Stimulated activated CD4-positive, alpha-beta T cell treated with anti-CD3 and anti-CD28 coated beads, Interleukin-15, amount 100 ng/mL, for 24 hours (primary cell): ENCODE data around the gene SLC50A1.
"Not testable (repeated sequence)": the region's sequence is repeated elsewhere in the genome, so short reads cannot be mapped to it uniquely, and the experiment has no call there.

Experiments
- DNase-seq: peaks from one replicate; pipeline ENCODE4 v3.0.0-alpha.2; 2020

SLC50A1 gene

DNA sequence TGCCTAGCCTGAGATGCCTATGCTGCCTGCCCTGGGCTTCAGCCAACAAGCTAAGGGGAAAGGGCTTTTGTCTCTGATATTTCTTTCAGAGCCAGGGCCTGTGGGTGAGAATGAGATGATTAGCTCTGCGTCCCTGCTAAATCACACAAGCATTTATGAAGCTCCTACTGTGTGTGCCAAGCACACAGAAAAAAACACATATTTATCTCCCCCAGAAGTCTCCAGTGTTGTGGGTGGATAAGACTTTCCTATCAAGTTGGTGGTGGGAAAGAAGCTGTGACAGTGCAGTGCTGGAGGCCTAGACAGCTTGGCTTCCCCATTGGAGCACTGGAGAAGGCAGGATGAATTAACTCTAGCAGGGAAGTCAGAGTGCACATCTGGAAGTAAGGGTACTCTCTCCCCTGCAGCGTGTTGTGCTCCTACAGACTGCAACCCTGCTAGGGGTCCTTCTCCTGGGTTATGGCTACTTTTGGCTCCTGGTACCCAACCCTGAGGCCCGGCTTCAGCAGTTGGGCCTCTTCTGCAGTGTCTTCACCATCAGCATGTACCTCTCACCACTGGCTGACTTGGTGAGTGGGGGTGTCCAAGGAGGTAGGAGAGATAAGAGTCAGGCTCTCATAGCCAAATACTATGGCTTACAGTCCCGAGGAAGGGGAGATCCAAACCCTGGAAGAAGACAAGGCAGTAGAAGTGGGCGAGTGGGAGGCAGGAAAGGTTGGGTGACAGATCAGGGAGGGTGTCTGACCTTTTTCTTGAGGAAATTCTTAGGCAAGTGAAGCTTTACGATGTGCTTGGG lies 1.7 kb downstream of the SLC50A1 start:
- no peak for DNase-seq

DNA sequence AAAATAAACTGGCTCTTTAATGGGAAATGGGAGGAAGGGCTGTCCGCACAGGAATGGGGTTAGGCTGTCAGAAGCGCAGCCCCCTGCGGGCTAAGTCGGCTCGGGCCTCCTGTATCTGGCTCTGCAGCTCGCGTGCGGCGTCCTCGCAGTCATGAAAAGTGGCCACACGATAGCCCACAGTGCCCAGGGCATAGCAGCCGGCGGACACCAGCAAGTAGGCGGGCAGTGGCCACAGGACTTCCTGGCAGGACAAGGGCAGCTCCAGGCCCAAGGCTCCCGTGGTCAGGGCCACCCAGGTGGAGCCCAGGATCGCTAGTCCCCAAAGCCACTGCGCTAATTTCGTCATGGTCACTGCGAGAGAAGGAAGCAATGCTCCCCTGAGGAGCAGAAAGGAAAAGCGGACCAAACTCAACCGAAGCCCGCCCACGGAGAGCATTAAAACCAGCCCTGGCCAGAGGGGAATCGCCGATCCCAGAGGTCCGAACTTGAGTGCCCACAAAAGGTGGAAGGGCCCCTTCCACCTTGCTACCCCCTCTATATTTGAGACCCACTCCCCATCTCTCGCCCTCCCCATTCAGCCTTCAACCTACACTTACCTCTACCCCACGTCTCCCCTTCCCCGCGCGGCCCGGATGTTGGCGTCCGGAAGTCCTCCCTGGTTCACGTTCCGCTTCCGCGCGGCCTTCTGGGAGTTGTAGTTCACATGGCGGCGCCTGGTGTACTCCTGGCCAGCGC lies 4.4 kb downstream of the SLC50A1 start, which contains the start of gene DPM3:
DPM3 (minus strand) TSS at position 637 of the 735 bp plus-strand sequence; CDS start at position 346, 291 bp downstream.
- DNase-seq = peak; percentile 96

DNA sequence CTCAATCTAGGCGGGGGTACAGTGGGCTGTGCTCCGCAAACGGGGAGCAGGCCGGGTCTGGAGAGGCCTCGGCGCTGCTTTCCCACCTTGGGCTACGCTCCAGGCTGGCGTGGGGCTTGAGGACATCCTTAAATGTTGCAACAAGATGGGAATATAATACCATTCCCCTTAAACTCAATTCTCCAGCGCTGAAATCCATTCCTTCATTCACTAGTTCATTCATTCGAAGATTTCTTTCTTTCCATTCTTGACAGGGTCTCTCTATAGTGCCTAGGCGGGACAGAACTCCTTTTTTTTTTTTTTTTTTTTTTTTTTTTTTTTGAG lies 4.9 kb downstream of the SLC50A1 start:
- DNase-seq = no peak

DNA sequence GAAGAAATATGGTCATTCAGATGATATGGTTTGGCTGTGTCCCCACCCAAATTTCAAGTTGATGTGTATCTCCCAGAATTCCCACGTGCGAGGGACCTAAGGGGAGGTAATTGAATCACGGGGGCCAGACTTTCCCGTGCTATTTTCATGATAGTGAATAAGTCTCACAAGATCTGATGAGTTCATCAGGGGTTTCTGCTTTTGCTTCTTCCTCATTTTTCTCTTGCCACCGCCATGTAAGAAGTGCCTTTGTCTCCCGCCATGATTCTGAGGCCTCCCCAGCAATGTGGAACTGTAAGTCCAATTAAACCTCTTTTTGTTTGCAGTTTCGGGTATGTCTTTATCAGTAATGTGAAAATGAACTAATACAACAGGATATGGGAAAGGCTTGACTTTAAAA lies 6.1 kb downstream of the SLC50A1 start:
- no peak for DNase-seq

DNA sequence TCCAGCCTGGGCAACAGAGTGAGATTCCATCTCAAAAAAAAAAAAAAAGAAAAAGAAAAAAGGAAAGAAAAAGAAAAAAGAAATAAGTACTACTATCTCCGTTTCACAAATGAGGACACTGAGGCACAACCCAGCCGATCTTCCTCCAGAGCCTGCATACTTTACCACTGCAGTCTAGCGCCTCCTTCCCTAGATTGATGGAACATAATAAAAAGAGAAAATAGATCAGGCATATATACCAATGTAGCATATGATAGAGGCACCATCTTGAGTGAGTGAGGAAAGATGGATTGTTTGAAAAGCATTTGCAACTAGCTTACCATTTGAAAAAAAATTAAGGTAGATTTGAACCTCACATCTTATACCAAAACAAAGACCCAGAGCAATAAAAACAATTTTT lies 9.8 kb downstream of the SLC50A1 start:
- DNase-seq = no peak

DNA sequence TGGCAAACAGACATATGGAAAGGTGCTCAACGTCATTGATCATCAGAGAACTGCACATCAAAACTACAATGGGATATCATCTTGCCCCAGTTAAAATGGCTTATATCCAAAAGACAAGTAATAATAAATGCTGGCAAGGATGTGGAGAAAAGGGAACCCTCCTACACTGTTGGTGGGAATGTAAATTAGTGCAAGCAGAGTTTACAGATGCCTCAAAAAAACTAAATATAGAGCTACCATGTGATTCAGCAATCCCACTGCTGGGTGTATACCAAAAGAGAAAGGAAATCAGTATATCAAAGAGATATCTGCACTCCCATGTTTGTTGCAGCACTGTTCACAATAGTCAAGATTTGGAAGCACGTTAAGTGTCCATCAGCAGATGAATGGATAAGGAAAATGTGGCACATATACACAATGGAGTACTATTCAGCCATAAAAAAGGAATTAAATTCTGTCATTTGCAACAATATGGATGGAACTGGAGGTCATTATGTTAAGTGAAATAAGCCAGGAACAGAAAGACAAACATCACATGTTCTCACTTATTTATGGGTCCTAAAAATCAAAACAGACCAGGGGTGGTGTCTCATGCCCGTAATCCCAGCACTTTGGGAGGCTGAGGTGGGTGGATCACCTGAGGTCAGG lies 20.5 kb downstream of the SLC50A1 start:
- DNase-seq = not testable (repeated sequence)

DNA sequence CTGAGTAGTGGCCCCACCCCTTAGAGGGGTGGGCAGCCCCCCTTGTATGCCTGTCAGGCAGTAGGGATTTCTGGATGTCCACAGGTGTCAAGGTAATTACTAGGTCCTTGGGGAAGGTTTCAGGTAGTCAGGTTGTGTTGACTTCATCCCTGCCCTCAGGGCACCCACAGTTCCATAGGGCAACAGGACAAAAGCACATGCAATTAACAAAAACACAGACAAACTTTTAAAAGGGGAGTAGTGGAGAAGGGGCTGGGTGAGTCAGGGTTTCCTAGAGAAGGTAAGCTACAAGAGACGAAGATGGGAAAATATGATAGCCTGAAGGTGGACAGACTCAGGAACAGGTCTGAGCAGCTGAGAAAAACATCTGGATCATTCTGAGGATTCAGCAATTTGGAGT lies 23.3 kb downstream of the SLC50A1 start:
- DNase-seq = no peak

DNA sequence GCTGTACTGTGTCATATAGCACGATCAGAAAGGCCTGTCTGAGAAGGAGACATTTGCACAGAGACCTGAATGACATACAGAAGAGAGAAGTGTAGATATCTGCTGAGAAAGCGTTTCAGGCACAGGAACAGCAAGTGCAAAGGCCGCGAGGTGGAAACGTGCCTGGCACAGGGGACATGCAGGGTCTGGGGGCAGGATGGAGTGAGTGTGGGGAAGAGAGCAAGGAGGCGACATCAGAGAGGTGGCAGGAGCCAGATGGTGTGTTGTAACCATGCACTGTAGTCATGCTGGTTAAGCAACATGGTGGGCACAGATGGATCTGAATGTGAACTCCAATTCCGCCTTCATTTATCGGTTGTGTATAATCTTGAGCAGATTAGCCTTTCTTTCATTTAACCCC lies 24.5 kb downstream of the SLC50A1 start:
- no peak for DNase-seq

DNA sequence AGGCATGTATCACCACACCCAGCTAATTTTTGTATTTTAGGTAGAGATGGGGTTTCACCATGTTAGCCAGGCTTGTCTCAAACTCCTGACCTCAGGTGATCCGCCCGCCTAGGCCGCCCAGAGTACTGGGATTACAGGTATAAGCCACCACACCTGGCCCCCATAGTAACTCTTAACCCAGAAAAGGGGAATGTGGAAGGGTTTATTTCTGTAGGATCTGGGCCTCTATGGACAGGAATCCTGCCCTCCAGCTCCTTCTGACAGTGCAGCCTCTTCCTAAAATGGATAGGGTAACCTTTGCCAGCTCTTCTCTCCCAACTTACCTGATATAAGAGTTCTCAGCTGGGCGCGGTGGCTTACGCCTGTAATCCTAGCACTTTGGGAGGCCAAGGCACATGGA lies 27.0 kb downstream of the SLC50A1 start:
- DNase-seq = not testable (repeated sequence)

DNA sequence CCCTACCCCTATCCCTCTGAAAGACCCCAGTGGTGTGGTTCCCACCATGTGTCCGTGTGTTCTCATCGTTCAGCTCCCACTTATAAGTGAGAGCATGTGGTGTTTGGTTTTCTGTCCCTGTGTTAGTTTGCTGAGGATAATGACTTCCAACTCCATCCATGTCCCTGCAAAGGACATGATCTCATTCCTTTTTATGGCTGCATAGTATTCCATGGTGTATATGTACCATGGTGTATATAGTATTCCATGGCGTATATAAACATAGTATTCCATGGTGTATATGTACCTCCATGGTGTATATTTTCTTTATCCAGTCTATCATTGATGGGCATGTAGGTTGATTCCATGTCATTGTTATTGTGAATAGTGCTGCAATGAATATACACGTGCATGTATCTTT lies 28.1 kb downstream of the SLC50A1 start:
- DNase-seq = not testable (repeated sequence)

DNA sequence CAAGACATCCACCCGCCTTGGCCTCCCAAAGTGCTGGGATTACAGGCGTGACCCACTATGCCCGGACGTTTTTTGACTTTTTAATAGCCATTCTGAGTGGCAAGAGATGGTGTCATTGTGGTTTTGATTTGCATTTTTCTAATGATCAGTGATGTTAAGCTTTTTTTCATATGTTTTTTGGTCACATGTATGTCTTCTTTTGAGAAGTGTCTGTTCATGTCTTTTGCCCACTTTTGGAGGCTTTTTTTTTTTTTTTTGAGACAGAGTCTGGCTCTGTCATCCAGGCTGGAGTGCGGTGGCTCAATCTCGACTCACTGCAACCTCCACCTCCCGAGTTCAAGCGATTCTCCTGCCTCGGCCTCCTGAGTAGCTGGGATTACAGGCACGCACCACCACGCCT lies 29.0 kb downstream of the SLC50A1 start:
- DNase-seq = not testable (repeated sequence)

DNA sequence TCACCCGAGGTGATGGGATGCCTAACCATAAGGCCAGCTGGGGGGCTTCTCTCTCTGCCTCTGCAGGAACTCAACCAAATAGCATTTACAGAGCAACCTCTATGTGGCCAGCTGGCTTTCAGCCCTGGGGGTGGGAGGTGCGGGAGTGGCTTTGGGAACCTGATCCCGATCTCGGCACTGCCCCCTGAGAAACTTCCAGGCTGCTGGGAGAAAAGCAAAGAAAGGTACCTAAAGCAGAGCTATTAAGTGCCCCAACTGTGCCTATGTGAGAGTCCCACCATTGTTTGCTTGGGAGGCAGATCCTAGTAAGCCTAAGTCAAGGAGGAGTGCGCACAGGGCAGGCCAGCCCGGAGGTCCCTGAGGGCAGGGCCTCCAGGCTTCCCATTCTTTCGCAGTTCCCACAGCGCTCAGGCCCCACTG lies 30.4 kb downstream of the SLC50A1 start:
- no peak for DNase-seq

DNA sequence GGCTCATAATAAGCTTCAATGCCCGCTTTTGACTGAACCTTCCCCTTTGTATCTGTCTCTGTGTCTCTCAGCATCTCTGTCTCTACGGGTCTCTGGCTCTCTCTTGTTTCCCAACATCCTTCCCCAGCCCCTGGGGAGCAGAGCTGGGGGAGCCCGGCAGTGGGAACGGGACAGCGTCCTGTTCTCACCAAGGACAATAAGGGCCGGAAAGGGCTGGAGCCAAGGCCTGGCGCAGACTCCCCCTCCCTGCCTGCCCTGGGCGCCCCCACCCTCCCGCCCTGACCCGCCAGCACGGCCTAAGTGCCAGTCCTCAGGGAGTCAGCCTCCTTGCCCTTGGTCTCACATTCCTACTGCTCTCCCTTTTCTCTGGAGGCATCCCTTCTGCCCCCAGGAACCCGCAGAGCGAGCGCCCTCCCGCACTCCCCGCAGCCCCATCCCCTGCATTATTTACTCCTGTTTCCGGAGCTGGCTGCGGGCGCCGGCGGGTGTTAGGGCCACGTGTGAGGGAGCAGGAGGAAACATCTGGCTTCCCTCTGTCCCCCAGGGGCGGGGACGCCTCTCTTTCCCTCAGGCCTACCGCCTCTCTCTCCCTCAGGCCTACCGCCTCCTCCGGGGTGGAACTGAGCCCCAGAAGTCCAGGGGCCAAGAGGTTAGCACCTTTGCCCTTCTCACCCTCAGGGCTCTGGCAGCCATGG lies 31.0 kb downstream of the SLC50A1 start:
- no peak for DNase-seq

DNA sequence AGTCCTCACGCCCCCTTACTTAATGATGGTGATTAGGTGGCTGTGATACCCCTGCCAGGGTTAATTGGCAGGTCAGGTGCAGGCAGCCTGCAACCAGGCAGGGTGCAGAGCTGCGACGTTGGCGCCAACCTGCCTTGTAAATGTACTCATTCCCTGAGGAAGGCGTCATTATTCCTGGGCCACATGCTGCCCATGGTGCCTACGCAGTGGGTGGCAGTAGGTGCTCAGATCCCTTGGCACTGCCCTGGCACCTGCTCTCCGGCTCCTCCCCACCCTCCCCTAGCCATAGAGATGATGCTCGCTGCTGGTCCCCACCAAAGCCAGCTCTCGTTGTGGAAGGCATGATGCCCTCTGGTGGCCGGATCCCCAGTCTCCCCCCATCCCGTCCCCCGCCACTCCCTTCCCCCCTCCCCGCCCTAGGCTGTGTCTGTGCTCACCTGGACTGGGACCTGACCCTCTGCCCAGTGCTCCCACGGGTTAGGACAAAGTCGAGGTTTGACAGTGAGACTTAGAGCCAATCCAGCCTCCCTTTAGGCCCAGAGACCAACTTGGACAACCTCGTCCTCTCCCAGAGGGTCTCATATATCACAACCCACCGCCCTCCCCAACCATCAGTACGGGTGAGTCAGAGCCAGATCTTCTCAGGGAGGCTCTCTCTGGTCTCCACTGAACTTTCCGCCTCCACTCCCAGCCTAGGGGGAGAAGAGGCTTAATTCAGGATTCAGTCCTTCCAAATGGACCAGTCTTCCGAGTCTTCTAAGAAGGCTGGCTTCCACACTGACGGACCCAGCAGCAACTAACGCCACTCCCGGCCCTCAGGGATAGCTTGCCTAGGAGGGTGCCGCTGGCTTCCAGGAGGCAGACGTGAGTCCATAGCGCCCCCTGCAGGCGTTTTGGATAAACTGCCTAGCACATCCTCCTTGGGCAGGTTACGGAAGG lies 31.8 kb downstream of the SLC50A1 start:
- DNase-seq = peak; percentile 91

DNA sequence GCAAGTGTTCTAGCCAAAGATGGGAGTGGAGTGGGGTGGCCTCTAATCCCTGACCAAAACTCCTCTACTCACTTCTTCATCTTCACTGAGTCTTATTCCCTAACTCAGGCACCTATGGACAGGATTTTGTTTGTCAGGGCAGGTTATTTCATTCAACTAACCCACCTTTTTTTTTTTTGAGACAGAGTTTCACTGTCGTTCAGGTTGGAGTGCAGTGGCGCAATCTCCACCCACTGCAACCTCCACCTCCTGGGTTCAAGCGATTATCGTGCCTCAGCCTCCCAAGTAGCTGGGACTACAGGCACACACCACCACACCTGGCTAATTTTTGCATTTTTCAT lies 32.4 kb downstream of the SLC50A1 start:
- DNase-seq = not testable (repeated sequence)

DNA sequence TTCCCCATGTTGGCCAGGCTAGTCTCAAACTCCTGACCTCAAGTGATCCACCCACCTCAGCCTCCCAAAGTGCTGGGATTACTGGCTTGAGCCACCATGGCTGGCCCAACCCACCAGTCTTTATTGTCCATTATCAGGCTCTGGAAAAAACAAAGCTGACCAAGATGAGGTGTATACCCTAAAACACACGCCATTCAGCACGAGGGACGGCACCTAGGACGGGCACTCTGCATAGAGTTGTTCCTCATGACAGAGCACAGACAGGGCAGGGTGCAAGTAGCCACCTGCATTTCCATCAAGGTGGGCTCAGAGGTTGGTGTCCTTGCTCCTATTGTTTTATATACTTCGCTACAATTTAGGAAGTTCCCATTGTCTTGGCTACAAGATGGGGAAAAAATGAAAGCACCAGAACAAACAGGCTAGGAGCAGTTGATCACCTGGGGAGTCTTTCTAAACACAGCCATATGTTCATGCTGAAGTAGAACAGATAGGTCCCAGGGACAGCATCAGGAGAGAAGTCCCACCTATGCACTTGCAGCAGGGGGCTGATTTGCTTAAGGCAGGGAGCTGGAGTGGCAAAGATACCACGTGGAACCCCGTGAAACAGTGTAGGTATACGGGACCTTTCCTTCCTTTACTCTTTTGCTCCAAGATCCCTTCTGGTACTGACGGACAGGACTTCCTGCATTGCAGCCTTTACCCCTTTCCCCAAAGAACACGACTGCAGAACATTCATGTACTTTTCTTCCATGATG lies 33.0 kb downstream of the SLC50A1 start:
- DNase-seq = no peak

DNA sequence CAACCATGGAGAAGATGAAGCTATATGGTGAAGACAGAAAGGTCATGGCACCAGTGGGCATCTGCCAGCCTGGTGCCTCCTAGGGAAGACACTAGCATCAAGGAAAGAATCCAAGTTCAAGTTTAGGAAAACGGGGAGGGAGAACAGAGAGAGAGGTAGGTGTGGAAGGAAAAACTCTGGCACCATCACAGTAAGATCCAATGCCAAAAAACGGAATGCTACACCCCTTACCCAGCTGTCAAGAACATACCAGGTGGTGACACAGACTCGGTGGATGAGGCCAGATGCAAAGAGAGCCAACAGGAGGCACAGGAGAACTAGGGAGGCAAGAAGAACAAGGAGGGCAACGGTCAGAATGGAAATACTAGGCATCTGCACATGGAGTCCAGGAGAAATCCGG lies 33.9 kb downstream of the SLC50A1 start:
- no peak for DNase-seq

DNA sequence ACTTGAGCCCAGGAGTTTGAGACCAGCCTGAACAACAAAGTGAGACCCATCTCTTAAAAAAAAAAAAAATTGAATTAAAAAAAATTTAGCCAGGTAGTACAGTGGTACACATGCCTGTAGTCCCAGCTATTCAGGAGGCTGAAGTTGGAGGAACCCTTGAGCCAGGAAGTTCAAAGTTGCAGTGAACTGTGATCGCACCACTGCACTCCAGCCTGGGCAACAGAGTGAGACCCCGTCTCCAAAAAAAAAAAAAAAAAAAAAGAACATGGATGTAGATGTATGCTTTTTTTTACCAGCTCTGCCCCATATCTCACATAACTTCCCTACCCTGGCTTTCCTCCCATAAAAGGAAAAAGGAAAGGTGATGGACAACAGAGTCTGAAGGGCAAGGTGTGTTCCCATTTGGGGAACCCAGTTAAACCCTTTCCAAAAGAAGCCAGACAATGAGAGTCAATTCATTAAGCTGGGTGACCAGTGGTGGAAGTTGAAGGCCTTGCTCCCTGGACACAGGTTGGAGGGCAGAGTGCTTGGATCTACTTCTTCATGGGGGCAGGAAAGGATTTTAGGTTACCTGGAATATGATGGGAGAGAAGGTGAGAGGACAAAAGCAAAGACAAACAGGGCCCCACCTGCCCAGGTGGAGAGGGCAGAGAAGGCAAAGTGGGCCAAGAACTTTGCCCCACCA lies 34.6 kb downstream of the SLC50A1 start:
- DNase-seq = no peak

DNA sequence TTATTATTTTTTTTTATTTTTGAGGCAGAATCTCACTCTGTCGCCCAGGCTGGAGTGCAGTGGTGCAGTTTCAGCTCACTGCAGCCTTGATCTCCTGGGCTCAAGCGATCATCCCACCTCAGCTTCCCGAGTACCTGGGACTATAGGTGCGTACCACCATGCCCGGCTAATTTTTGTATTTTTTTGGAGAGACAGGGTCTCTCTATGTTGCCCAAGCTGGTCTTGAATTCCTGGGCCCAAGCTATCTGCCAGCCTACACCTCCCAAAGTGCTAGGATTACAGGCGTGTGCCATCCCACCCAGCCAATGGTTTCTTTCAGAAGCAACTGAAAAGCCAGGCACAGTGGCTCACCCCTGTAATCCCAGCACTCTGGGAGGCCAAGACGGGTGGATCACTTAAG lies 35.2 kb downstream of the SLC50A1 start:
- no peak for DNase-seq

DNA sequence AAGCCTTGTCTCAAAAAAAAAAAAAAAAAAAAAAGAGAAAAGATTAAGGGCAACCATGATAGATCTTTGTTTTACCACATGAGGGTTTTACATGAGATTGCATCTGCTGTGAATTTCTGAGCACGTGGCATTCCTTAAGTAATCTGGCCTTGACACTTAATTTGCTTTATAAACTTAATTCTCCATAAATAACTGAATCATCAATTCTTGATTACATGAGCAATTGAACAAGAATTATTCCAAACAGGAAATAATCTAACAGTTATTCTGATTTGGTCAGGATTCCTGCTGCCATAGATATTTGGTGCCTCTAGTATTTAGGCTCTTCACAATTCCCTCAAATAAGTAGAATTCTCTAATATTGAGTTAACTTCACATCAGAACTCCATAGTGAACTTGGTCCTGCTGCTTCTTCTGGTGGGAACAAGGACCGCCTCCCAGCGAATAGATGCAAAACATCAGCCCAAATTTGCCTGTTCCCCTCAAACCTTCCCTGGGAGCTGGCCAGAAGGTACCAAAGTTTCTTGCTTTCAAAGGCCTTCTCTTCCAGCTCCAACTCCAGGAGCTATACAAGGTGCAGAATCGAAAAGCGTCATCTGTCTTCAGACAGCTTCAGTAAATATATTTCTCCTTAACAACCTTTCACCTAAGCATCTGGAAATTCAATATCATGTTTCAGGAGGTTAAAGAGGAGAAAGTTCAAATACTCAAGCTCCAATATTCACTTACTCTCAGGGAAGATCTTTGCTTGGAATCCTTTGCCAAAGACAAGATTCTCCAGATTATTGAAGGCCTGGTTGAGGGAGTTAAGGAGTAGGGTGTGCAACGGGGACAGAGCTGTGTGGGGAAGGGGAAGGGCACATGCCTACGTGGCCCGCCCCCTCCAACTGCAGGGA lies 36.4 kb downstream of the SLC50A1 start:
- no peak for DNase-seq
